ENCODE measurements around the gene MX2.

The MX2 gene

GRCh38 chr21:41370840-41371684 is 9.2 kb downstream of the MX2 start:
- no peak for TF ChIP-seq CTCF (IDR thresholded peaks at IDR 0.05; ENCODE audit: borderline replicate concordance, insufficient read depth, low read depth, low read length)
- peak overlapping the region; percentile 58 for H3K4me3 ChIP-seq (ENCODE audit: low read depth, low read length)

GRCh38 chr21:41371685-41372030 is 9.8 kb downstream of the MX2 start:
- no peak overlapping the region for H3K4me3 ChIP-seq (ENCODE audit: low read depth, low read length)
- no peak for TF ChIP-seq CTCF (IDR thresholded peaks at IDR 0.05; ENCODE audit: borderline replicate concordance, insufficient read depth, low read depth, low read length)

GRCh38 chr21:41373253-41373652 is 11.4 kb downstream of the MX2 start:
- no peak for TF ChIP-seq CTCF (IDR thresholded peaks at IDR 0.05; ENCODE audit: borderline replicate concordance, insufficient read depth, low read depth, low read length)
- no peak overlapping the region for H3K4me3 ChIP-seq (ENCODE audit: low read depth, low read length)

GRCh38 chr21:41373763-41374162 is 11.9 kb downstream of the MX2 start:
- no peak for TF ChIP-seq CTCF (IDR thresholded peaks at IDR 0.05; ENCODE audit: borderline replicate concordance, insufficient read depth, low read depth, low read length)
- H3K4me3 ChIP-seq (ENCODE audit: low read depth, low read length) = no peak overlapping the region

GRCh38 chr21:41374177-41374712 is 12.4 kb downstream of the MX2 start:
- no peak for TF ChIP-seq CTCF (IDR thresholded peaks at IDR 0.05; ENCODE audit: borderline replicate concordance, insufficient read depth, low read depth, low read length)

GRCh38 chr21:41374867-41375533 is 13.2 kb downstream of the MX2 start:
- no peak for TF ChIP-seq CTCF (IDR thresholded peaks at IDR 0.05; ENCODE audit: borderline replicate concordance, insufficient read depth, low read depth, low read length)
- no peak overlapping the region for H3K4me3 ChIP-seq (ENCODE audit: low read depth, low read length)

More at GRCh38 chr21:41374177-41374712, 12.4 kb downstream of the MX2 start:
- no peak overlapping the region for H3K4me3 ChIP-seq (ENCODE audit: low read depth, low read length)

All from GM12875 (cell line).